ENCODE measurements around the gene NDUFS7. TPM values are rescaled to one million over a fixed set of nuclear protein-coding genes. Genes with fewer than 3 reads are reported as not detected.

Gene NDUFS7
- total RNA-seq, 2 donors from 2014 or later = 96.5 to 107 TPM

DNA sequence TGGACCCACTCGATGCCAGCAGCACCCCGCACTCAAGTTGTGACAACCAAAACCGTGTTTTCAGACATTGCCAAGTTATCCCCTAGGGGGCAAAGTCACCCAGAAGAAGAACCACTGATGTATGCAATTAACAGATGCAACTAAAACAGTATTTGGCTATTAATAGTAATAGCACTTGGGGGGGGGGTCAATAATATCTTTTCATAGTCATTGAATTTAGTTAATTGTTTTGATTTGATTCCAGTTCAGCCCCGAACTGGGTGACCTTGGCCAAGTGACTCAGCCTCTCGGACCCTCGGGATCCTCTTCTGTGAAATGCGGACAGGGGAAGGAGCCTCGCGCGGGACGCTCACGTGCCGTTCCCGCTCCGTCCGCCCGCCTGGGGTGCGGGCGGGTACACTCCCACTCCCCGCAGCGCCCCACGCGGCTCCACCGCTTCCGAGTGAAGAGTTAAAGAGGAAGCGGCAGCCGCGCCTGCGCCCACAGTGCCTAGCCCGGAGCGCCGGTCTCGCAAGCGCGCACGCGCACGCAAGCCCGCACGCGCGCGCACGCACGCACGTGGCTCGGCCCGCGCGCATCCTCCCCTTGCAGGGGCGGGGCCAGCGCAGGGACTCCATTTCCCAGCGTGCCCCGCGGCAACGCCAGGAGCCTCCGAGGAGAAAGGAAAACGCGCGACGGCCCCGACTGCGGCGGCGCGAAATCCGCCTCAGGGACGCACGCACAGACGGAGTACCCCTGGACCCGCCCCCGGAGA, 23.2 kb downstream of the NDUFS7 start:
- ATAC-seq (replicated peaks in 1 of 2) (peak; percentile 86 to 87), DNase-seq (peak; percentile 99 to 100)
- Mint-ChIP-seq H3K27me3 (ENCODE audit: low read depth) (peaks cover 7% of the 10 kb centered on the region), H3K27ac (peak overlapping the region; percentile 13), H3K4me1 (ENCODE audit: low read depth) (peaks cover 49% of the 10 kb centered on the region), H3K4me3 (peak overlapping the region; percentile 75 to 85), H3K9me3 (no peaks in the 10 kb centered on the region), H3K36me3 (ENCODE audit: insufficient read depth in 2 of 2) (peaks cover 2 to 8% of the 10 kb centered on the region in 2 donors)

DNA sequence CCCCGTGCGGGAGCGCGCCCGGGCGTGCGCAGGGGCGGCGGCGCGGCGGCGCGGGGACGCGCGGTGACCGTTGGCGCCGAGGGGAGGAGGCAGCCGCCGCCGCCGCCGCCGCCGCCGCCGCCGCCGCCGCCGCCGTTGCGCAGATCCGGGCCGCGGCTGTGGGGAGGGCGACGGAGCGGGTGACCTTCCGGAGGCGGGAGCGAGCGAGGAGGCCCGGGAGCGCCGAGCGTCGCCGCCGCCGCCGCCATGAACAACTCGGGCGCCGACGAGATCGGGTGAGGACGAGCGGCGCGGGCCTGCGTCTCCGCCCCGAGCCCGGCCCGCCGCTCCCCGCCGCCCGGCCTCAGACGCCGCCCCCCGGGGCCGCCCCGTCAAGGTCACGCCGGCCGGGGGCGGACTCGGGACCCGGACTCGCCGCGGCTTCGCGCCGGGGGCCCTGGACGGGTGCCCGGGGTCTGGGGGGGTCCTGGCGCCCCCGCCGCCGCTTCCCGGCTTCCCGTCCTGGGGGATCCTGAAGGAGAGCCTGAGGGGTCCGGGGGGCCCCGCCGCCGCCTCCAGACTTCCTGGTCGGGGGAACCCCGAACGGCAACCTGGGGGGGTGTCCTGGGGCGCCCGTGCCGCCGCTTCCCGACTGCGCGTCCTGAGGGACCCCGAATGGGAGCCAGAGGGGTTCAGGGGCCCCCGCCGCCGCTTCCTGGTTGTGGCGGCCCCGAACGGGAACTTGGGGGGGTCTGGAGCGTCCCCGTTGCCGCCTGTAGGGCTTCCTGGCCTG, 24.0 kb downstream of the NDUFS7 start, which contains the start of gene DAZAP1:
Gene DAZAP1 (plus strand): TSS at position 59 of the 772 bp plus-strand sequence. CDS start 188 bp downstream, at position 247.
- Mint-ChIP-seq H3K27ac (peak within 1 kb of the TSS; percentile 13), H3K4me1 (ENCODE audit: low read depth) (peaks cover 46% of the 10 kb centered on the region), H3K27me3 (ENCODE audit: low read depth) (peaks cover 4% of the 10 kb centered on the region), H3K9me3 (no peaks in the 10 kb centered on the region), H3K4me3 (peak within 1 kb of the TSS; percentile 85 to 96), H3K36me3 (ENCODE audit: insufficient read depth in 2 of 2) (peaks cover 2 to 8% of the 10 kb centered on the region in 2 donors)
- no peak for DNase-seq
- peak in 1 of 2 donors; percentile 49 for ATAC-seq (replicated peaks in 1 of 2)

DNA sequence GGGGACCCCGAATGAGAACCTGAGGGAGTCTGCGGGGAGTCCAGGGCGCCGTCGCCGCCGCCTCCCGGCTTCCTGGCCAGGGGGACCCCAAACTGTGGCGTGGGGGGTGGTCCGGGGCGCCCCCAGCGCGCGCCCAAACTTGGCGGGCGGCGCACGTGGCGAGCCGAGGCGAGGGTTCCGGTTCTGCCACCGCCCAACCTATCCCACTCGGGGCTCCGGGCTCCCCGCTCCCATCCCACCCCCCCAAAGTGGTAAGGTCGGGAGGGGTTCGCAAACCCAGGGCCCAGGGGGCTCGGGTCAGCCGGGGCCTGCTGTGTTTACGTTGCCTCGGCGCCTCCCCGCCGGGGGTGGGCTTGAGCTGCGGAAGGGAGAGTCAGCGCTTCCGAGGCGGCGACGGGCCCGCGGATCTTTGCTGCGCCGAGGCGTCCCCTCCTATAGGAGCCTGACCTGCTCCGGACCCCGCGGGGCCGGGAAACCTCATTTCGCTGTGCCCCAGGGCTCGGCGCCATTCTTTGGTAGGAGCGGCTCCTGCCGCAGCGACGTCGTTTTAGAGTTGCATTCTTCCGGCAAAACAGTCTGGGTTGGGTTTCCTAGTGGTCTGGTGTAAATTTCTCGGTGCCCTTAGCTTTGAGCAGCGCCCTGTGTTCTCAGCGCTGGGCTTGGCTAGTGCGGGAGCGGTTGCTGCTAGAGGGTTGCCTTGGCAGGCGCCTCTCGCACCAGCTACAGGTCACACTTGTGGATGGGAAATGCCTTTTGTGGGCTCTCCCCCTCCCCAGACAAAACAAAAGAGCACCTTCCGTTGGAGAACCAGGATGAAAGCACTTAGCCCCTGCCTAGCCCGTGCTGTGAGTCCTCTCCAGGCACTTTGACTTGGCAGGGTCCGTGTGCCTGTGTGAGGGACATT, 24.8 kb downstream of the NDUFS7 start:
- Mint-ChIP-seq H3K4me1 (ENCODE audit: low read depth) (peaks cover 50% of the 10 kb centered on the region), H3K27me3 (ENCODE audit: low read depth) (no peaks in the 10 kb centered on the region), H3K4me3 (peak overlapping the region; percentile 96 to 99), H3K36me3 (ENCODE audit: insufficient read depth in 2 of 2) (peaks cover 2 to 8% of the 10 kb centered on the region in 2 donors), H3K27ac (peak overlapping the region; percentile 93), H3K9me3 (no peaks in the 10 kb centered on the region)
- ATAC-seq (replicated peaks in 1 of 2) (peak; percentile 3 to 20), DNase-seq (peak; percentile 66 to 68)

GRCh38 chr19:1409204-1410005, 25.7 kb downstream of the NDUFS7 start:
- H3K4me3 Mint-ChIP-seq = peak overlapping the region; percentile 96 to 99
- H3K4me1 Mint-ChIP-seq (ENCODE audit: low read depth) = peaks cover 52% of the 10 kb centered on the region
- no peak for ATAC-seq (replicated peaks in 1 of 2)
- H3K27me3 Mint-ChIP-seq (ENCODE audit: low read depth) = no peaks in the 10 kb centered on the region
- no peaks in the 10 kb centered on the region for H3K9me3 Mint-ChIP-seq
- H3K27ac Mint-ChIP-seq = peak overlapping the region; percentile 93
- peaks cover 2 to 8% of the 10 kb centered on the region in 2 donors for H3K36me3 Mint-ChIP-seq (ENCODE audit: insufficient read depth in 2 of 2)
- DNase-seq = no peak

DNA sequence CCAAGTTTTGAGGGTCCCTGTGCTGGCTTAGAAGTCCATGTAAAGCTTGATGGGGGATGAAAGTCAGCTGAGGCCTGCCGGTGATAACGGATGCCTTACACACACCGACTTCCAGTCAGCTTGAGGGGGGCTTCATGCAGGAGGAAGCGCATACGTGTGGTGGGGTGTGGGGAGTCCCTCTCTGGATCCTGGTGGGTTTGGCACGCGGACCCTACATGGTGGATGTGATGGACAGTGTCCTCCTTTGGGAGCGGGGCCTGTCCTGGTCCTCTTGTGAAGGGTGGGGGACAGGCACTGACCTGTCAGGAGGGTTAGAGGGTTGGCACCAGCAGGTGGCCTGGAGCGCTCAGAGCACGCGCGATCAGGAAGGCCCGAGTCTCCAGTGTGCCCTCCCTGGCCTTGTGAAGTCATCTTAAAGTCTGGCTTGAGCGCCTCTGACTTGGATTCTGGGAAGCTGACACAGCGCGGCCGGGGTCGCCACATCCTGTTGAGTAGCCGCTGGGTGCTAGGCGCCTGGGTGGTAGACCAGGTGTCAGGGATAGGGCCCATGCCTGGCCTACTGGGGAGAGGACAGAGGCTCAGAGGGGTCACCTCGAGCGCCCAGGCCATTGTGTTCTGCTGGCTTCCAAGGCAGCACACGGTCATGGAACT, 26.6 kb downstream of the NDUFS7 start:
- Mint-ChIP-seq H3K27ac (peak overlapping the region; percentile 93), H3K9me3 (no peaks in the 10 kb centered on the region), H3K27me3 (ENCODE audit: low read depth) (no peaks in the 10 kb centered on the region), H3K4me3 (peak overlapping the region; percentile 96 to 99), H3K36me3 (ENCODE audit: insufficient read depth in 2 of 2) (peaks cover 2 to 8% of the 10 kb centered on the region in 2 donors), H3K4me1 (ENCODE audit: low read depth) (peaks cover 58% of the 10 kb centered on the region)
- ATAC-seq (replicated peaks in 1 of 2) (no peak), DNase-seq (peak; percentile 30 to 53)

GRCh38 chr19:1410789-1411188, 27.1 kb downstream of the NDUFS7 start:
- Mint-ChIP-seq H3K4me1 (ENCODE audit: low read depth) (peaks cover 64% of the 10 kb centered on the region), H3K27me3 (ENCODE audit: low read depth) (no peaks in the 10 kb centered on the region), H3K27ac (peak overlapping the region; percentile 93), H3K9me3 (no peaks in the 10 kb centered on the region), H3K4me3 (peak overlapping the region; percentile 96 to 99), H3K36me3 (ENCODE audit: insufficient read depth in 2 of 2) (peaks cover 2 to 9% of the 10 kb centered on the region in 2 donors)
- DNase-seq = no peak
- ATAC-seq (replicated peaks in 1 of 2) = no peak

GRCh38 chr19:1411255-1412191, 27.8 kb downstream of the NDUFS7 start:
- DNase-seq = peak in 1 of 2 donors; percentile 31
- H3K9me3 Mint-ChIP-seq = no peaks in the 10 kb centered on the region
- H3K27me3 Mint-ChIP-seq (ENCODE audit: low read depth) = no peaks in the 10 kb centered on the region
- ATAC-seq (replicated peaks in 1 of 2) = no peak
- peak overlapping the region; percentile 93 for H3K27ac Mint-ChIP-seq
- peaks cover 63% of the 10 kb centered on the region for H3K4me1 Mint-ChIP-seq (ENCODE audit: low read depth)
- H3K4me3 Mint-ChIP-seq = peak overlapping the region; percentile 96 to 99
- H3K36me3 Mint-ChIP-seq (ENCODE audit: insufficient read depth in 2 of 2) = peaks cover 2 to 10% of the 10 kb centered on the region in 2 donors

DNA sequence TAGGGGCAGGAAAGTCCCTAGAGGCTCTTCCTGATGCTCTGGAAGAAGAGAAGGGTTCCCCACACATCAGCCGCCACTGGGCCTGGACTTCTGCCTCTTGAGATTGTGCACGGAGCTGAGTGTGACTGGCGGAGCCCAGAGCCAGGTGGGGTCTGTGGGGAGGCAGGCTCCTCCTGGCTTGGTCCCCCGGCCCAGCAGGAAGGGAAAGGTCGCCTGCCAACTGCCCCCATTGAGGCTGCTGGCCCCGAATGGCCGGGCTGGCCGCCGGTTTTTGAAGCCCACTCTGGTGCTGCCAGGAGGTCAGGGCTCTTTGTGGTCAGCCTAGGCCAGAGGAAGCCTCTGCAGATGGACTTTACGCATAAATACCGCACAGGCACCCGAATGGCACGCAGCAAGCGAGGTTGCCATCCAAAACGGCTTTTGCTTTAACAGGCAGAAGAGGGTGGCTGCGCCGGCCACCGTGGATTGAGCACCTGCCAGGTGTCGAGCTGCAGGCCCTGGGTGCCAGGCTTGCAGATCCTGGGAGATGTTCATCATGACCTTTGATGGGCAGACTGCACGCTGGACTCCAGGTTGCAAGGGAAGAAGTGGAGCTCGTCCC, 28.7 kb downstream of the NDUFS7 start:
- Mint-ChIP-seq H3K4me3 (peak overlapping the region in 1 of 2 donors; percentile 34), H3K9me3 (no peaks in the 10 kb centered on the region), H3K27me3 (ENCODE audit: low read depth) (no peaks in the 10 kb centered on the region), H3K27ac (no peak overlapping the region), H3K36me3 (ENCODE audit: insufficient read depth in 2 of 2) (peaks cover 2 to 13% of the 10 kb centered on the region in 2 donors), H3K4me1 (ENCODE audit: low read depth) (peaks cover 65% of the 10 kb centered on the region)
- no peak for ATAC-seq (replicated peaks in 1 of 2)
- no peak for DNase-seq

GRCh38 chr19:1412995-1413800, 29.5 kb downstream of the NDUFS7 start:
- Mint-ChIP-seq H3K36me3 (ENCODE audit: insufficient read depth in 2 of 2) (peaks cover 2 to 15% of the 10 kb centered on the region in 2 donors), H3K27me3 (ENCODE audit: low read depth) (no peaks in the 10 kb centered on the region), H3K4me3 (peak overlapping the region; percentile 28 to 40), H3K9me3 (no peaks in the 10 kb centered on the region), H3K27ac (peak overlapping the region; percentile 29), H3K4me1 (ENCODE audit: low read depth) (peaks cover 69% of the 10 kb centered on the region)
- no peak for DNase-seq
- no peak for ATAC-seq (replicated peaks in 1 of 2)

Measured in activated T-cell treated with anti-CD3 and anti-CD28 coated beads, Interleukin-2, amount 50 U/mL, for 72 hours (primary cell).